H9 (cell line): Measurements from ENCODE around the gene FAU. TPM values are rescaled to one million over a fixed set of nuclear protein-coding genes. Genes with fewer than 3 reads are reported as not detected.

Experiments used
- DNase-seq: peaks from one replicate; pipeline ENCODE4 v3.0.0-alpha.2; 2017
- H2AFZ ChIP-seq: one replicate; pipeline ENCODE4 v1.6.1; 2013; ENCODE audit warnings: mild to moderate bottlenecking, low read length, control low read depth, moderate library complexity
- H2AK5ac ChIP-seq: 2 replicates; pipeline ENCODE4 v1.6.1; 2013; ENCODE audit warnings: low read length, control low read depth, mixed read lengths; ENCODE audit not compliant: insufficient read length
- H2BK120ac ChIP-seq: one replicate; pipeline ENCODE4 v1.6.1; 2013; ENCODE audit warnings: low read depth, mild to moderate bottlenecking, low read length, control low read depth, inconsistent platforms; ENCODE audit not compliant: poor library complexity, severe bottlenecking
- H2BK12ac ChIP-seq: 2 replicates; pipeline ENCODE4 v1.6.1; 2013; ENCODE audit warnings: low read length, control low read depth, mixed read lengths, low read depth; ENCODE audit not compliant: insufficient read length
- H2BK15ac ChIP-seq: 2 replicates; pipeline ENCODE4 v1.6.1; 2013; ENCODE audit warnings: low read depth, low read length, control low read depth
- H2BK20ac ChIP-seq: one replicate; pipeline ENCODE4 v1.6.1; 2013; ENCODE audit warnings: low read depth, mild to moderate bottlenecking, low read length, control low read depth, inconsistent platforms; ENCODE audit not compliant: poor library complexity, severe bottlenecking
- H2BK5ac ChIP-seq: 2 replicates; pipeline ENCODE4 v1.6.1; 2013; ENCODE audit warnings: low read length, control low read depth, mixed read lengths; ENCODE audit not compliant: insufficient read length
- H3K14ac ChIP-seq: 2 replicates; pipeline ENCODE4 v1.6.1; 2013; ENCODE audit warnings: low read length, control low read depth; ENCODE audit not compliant: insufficient read depth
- H3K18ac ChIP-seq: 2 replicates; pipeline ENCODE4 v1.6.1; 2013; ENCODE audit warnings: low read depth, mild to moderate bottlenecking, mixed read lengths, low read length, control low read depth; ENCODE audit not compliant: insufficient read length
- H3K23ac ChIP-seq: 2 replicates; pipeline ENCODE4 v1.6.1; 2013; ENCODE audit warnings: low read length, control low read depth, mixed read lengths, low read depth; ENCODE audit not compliant: insufficient read length
- H3K23me2 ChIP-seq: 2 replicates; pipeline ENCODE4 v1.6.1; 2013; ENCODE audit warnings: low read depth, mild to moderate bottlenecking, mixed read lengths, low read length, control low read depth; ENCODE audit not compliant: insufficient read length, poor library complexity, severe bottlenecking
- H3K27ac ChIP-seq: 2 replicates; pipeline ENCODE4 v1.5.1; 2013; ENCODE audit warnings: low read length, control low read depth, mixed read lengths, low read depth; ENCODE audit not compliant: insufficient read length
- H3K27me3 ChIP-seq: 2 replicates; pipeline ENCODE4 v1.6.1; 2013; ENCODE audit warnings: low read length, control low read depth, inconsistent platforms; ENCODE audit not compliant: insufficient read depth
- H3K4ac ChIP-seq: 2 replicates; pipeline ENCODE4 v1.6.1; 2013; ENCODE audit warnings: low read depth, mild to moderate bottlenecking, control low read depth, inconsistent platforms, low read length, moderate library complexity
- H3K4me1 ChIP-seq: 2 replicates; pipeline ENCODE4 v1.6.1; 2013; ENCODE audit warnings: low read length, control low read depth, inconsistent platforms; ENCODE audit not compliant: insufficient read depth
- H3K4me2 ChIP-seq: 2 replicates; pipeline ENCODE4 v1.6.1; 2013; ENCODE audit warnings: low read length, control low read depth, mixed read lengths; ENCODE audit not compliant: insufficient read length, insufficient read depth
- H3K56ac ChIP-seq: 2 replicates; pipeline ENCODE4 v1.6.1; 2013; ENCODE audit warnings: low read depth, mild to moderate bottlenecking, mixed read lengths, low read length, control low read depth; ENCODE audit not compliant: insufficient read length
- H3K79me1 ChIP-seq: 2 replicates; pipeline ENCODE4 v1.6.1; 2013; ENCODE audit warnings: low read depth, mild to moderate bottlenecking, moderate library complexity, low read length, control low read depth, inconsistent platforms; ENCODE audit not compliant: insufficient read depth, poor library complexity, severe bottlenecking
- H3K79me2 ChIP-seq: 2 replicates; pipeline ENCODE4 v1.6.1; 2013; ENCODE audit warnings: low read length, control low read depth, inconsistent platforms; ENCODE audit not compliant: insufficient read depth
- H3K9ac ChIP-seq: 2 replicates; pipeline ENCODE4 v1.6.1; 2013; ENCODE audit warnings: low read length, control low read depth, mixed read lengths; ENCODE audit not compliant: insufficient read length; ENCODE audit errors: extremely low read depth
- H3K9me3 ChIP-seq: one replicate; pipeline ENCODE4 v1.6.1; 2013; ENCODE audit warnings: low read depth, low read length, inconsistent platforms; ENCODE audit not compliant: control insufficient read depth
- H3T11ph ChIP-seq: one replicate; pipeline ENCODE4 v1.6.1; 2013; ENCODE audit warnings: mild to moderate bottlenecking, low read length, control low read depth, inconsistent platforms
- H4K20me1 ChIP-seq: one replicate; pipeline ENCODE4 v1.6.1; 2013; ENCODE audit not compliant: control insufficient read depth, insufficient read length, insufficient read depth
- H4K5ac ChIP-seq: 2 replicates; pipeline ENCODE4 v1.6.1; 2013; ENCODE audit warnings: low read depth, mild to moderate bottlenecking, mixed read lengths, low read length, control low read depth; ENCODE audit not compliant: insufficient read length
- H4K8ac ChIP-seq: replicated peaks from 2 replicates; pipeline ENCODE4 v1.6.1; 2013; ENCODE audit warnings: low read length, control low read depth, mixed read lengths, low read depth; ENCODE audit not compliant: insufficient read length
- H4K91ac ChIP-seq: 2 replicates; pipeline ENCODE4 v1.6.1; 2013; ENCODE audit warnings: low read depth, mild to moderate bottlenecking, moderate library complexity, mixed read lengths, low read length, control low read depth; ENCODE audit not compliant: insufficient read length
- H3K27ac Mint-ChIP-seq, 3 experiments: 2 replicates in 2 of 3; 3 replicates in 1 of 3; pipeline ENCODE4 v1.8.0; 2020 to 2021; ENCODE audit warnings: mixed read lengths in 3 of 3, mild to moderate bottlenecking in 1 of 3, moderate library complexity in 1 of 3
- H3K27me3 Mint-ChIP-seq: 2 replicates; pipeline ENCODE4 v1.8.0; 2021; ENCODE audit warnings: low read depth, mild to moderate bottlenecking, moderate library complexity, mixed read lengths
- H3K36me3 Mint-ChIP-seq, 3 experiments: 2 replicates in 2 of 3; 3 replicates in 1 of 3; pipeline ENCODE4 v1.8.0; 2020 to 2021; ENCODE audit warnings: low read depth in 3 of 3, mixed read lengths in 3 of 3; ENCODE audit not compliant: insufficient read depth in 1 of 3
- H3K4me1 Mint-ChIP-seq, 2 experiments: 2 replicates each; pipeline ENCODE4 v1.8.0; 2020; ENCODE audit warnings: mixed read lengths in 2 of 2
- H3K4me3 Mint-ChIP-seq, 2 experiments: 2 replicates in 1 of 2; 3 replicates in 1 of 2; pipeline ENCODE4 v1.8.0; 2020 to 2021; ENCODE audit warnings: mild to moderate bottlenecking in 2 of 2, mixed read lengths in 2 of 2, moderate library complexity in 1 of 2
- H3K9me3 Mint-ChIP-seq, 2 experiments: 2 replicates in 1 of 2; 3 replicates in 1 of 2; pipeline ENCODE4 v1.8.0; 2020; ENCODE audit warnings: mild to moderate bottlenecking in 2 of 2, mixed read lengths in 2 of 2, moderate library complexity in 1 of 2
- WGBS: extraction: QIAGEN DNeasy Blood & Tissue Kit; methylation state at CpG from one replicate; pipeline ENCODE4 v1.1.7; 2013; ENCODE audit warnings: missing lambda C conversion rate, low lambda C conversion rate, mixed read lengths; ENCODE audit not compliant: insufficient read length; ENCODE audit errors: extremely low coverage; 5-methylcytosine and 5-hydroxymethylcytosine counted together
- total RNA-seq: library from RNA; stranded (reverse); gene quantifications from 2 replicates; pipeline ENCODE4 v1.2.1, GENCODE V29; 2021
- TF ChIP-seq, protein P1 (sequence below): fragments of 200-600 bp; sonication (generic); conservative IDR thresholded peaks from 3 replicates; pipeline ENCODE4 v1.8.0; 2021; ENCODE audit warnings: antibody characterized with exemption, mild to moderate bottlenecking

Gene FAU
- total RNA-seq, 1 experiment from 2014 or later: 898 TPM

GRCh38 chr11:65134952-65135632 lies 13.2 kb upstream of the FAU start:
- H3K36me3 Mint-ChIP-seq: peaks cover 5 to 26% (median 26%) of the 10 kb centered on the region in 3 experiments; a peak in 6 of 7 replicates
- peak; percentile 97 for DNase-seq
- H2BK15ac ChIP-seq: no peak overlapping the region
- no CpG with 5 or more reads among the region's 24 CpGs for WGBS
- H3K79me1 ChIP-seq: no peaks in the 10 kb centered on the region
- no peak overlapping the region for H4K8ac ChIP-seq
- no peak overlapping the region for H4K91ac ChIP-seq
- H3K4me3 Mint-ChIP-seq: peak overlapping the region; percentile 93 to 95
- H3K79me2 ChIP-seq: no peaks in the 10 kb centered on the region
- peak overlapping the region; percentile 28 for H3K56ac ChIP-seq
- H2BK20ac ChIP-seq: no peak overlapping the region
- H3T11ph ChIP-seq: no peak overlapping the region
- H3K9ac ChIP-seq: peak overlapping the region; percentile 96
- H3K27me3 Mint-ChIP-seq: peaks cover 8% of the 10 kb centered on the region
- H3K18ac ChIP-seq: peak overlapping the region; percentile 89
- no peak overlapping the region for H2AFZ ChIP-seq
- H2BK120ac ChIP-seq: no peak overlapping the region
- H3K9me3 Mint-ChIP-seq: no peaks in the 10 kb centered on the region; a peak in 1 of 5 replicates
- H2BK12ac ChIP-seq: no peak overlapping the region
- no peak overlapping the region for H2AK5ac ChIP-seq
- no peak overlapping the region for H3K23ac ChIP-seq
- H2BK5ac ChIP-seq: peak overlapping the region; percentile 3
- no peak overlapping the region for H4K5ac ChIP-seq
- H4K20me1 ChIP-seq: no peaks in the 10 kb centered on the region
- peaks cover 19 to 23% of the 10 kb centered on the region in 2 experiments for H3K4me1 Mint-ChIP-seq
- peak overlapping the region; percentile 100 for H3K27ac Mint-ChIP-seq
- no peaks in the 10 kb centered on the region for H3K27me3 ChIP-seq
- H3K4ac ChIP-seq: no peak overlapping the region
- peak overlapping the region; percentile 80; the same call in 1 of the 2 replicates for H3K14ac ChIP-seq
- H3K27ac ChIP-seq: peak overlapping the region; percentile 71
- no peaks in the 10 kb centered on the region for H3K9me3 ChIP-seq
- TF ChIP-seq, protein P1, sequence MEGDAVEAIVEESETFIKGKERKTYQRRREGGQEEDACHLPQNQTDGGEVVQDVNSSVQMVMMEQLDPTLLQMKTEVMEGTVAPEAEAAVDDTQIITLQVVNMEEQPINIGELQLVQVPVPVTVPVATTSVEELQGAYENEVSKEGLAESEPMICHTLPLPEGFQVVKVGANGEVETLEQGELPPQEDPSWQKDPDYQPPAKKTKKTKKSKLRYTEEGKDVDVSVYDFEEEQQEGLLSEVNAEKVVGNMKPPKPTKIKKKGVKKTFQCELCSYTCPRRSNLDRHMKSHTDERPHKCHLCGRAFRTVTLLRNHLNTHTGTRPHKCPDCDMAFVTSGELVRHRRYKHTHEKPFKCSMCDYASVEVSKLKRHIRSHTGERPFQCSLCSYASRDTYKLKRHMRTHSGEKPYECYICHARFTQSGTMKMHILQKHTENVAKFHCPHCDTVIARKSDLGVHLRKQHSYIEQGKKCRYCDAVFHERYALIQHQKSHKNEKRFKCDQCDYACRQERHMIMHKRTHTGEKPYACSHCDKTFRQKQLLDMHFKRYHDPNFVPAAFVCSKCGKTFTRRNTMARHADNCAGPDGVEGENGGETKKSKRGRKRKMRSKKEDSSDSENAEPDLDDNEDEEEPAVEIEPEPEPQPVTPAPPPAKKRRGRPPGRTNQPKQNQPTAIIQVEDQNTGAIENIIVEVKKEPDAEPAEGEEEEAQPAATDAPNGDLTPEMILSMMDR: no peak
- peaks cover 14% of the 10 kb centered on the region for H3K23me2 ChIP-seq
- H3K4me2 ChIP-seq: peak overlapping the region; percentile 58
- H3K4me1 ChIP-seq: no peaks in the 10 kb centered on the region
